CD4-positive, alpha-beta T cell treated with Interleukin-1 beta for 1 hour (primary cell): ENCODE data around the gene SYT7.

Experiments used
- DNase-seq, 2 donors: peaks; one replicate each; pipeline ENCODE4 v3.0.0-alpha.2; 2020 to 2022

Gene SYT7

GRCh38 chr11:61534933-61535839 is 45.7 kb downstream of the SYT7 start:
- no peak for DNase-seq

GRCh38 chr11:61534025-61534932 is 46.6 kb downstream of the SYT7 start:
- no peak for DNase-seq

- no peak for DNase-seq
These were observed 47.5 kb downstream of the SYT7 start for GRCh38 chr11:61533401-61533800.

GRCh38 chr11:61533039-61533375 is 47.9 kb downstream of the SYT7 start:
- no peak for DNase-seq

GRCh38 chr11:61532134-61533038 is 48.5 kb downstream of the SYT7 start:
- DNase-seq: peak; percentile 11 to 25

- DNase-seq: no peak
These were observed 49.8 kb downstream of the SYT7 start for GRCh38 chr11:61531044-61531443.

- DNase-seq: no peak
These were observed 51.2 kb downstream of the SYT7 start for GRCh38 chr11:61529537-61530225.

- DNase-seq: no peak
These were observed 52.8 kb downstream of the SYT7 start for GRCh38 chr11:61528114-61528513.

- DNase-seq: no peak
These were observed 53.7 kb downstream of the SYT7 start for GRCh38 chr11:61526956-61527731.

- no peak for DNase-seq
These were observed 54.6 kb downstream of the SYT7 start for GRCh38 chr11:61526229-61526628.

GRCh38 chr11:61524963-61525587 is 55.8 kb downstream of the SYT7 start:
- DNase-seq: no peak

GRCh38 chr11:61524446-61524845 is 56.4 kb downstream of the SYT7 start:
- DNase-seq: no peak

- no peak for DNase-seq
These were observed 58.0 kb downstream of the SYT7 start for GRCh38 chr11:61522881-61523280.

GRCh38 chr11:61518032-61518795 is 62.7 kb downstream of the SYT7 start:
- DNase-seq: no peak

GRCh38 chr11:61516675-61517572 is 64.0 kb downstream of the SYT7 start:
- peak; percentile 31 to 50 for DNase-seq

GRCh38 chr11:61516191-61516590 is 64.7 kb downstream of the SYT7 start:
- DNase-seq: no peak

- DNase-seq: no peak
These were observed 65.2 kb downstream of the SYT7 start for GRCh38 chr11:61515686-61516085.

GRCh38 chr11:61514050-61514917 is 66.6 kb downstream of the SYT7 start:
- DNase-seq: no peak
